GM19035 (cell line): ENCODE measurements around the gene IL17RA.

Experiments
- ATAC-seq: cut with Tn5 transposase; IDR thresholded peaks from one replicate; pipeline ENCODE4 v1.9.1; 2021; ENCODE audit not compliant: unreplicated experiment

The IL17RA gene

DNA sequence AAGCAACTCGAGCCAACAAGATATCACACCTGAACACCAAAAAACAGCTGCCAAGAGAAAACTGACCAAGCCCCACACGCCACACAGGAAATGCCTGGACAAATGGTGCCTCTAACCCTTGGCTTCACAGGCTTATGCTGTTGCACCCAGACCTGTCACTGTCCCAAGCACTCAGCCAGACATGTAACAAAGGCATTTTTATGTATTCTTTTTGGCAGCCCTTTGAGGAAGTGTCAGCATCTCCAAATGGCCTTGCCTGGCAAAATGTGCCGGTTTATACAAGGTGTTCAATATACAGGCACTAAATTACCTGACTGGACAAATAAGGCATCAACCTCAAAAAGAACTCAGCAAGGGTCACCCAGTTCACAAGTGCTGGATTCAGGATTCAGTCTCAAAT lies 68.2 kb downstream of the IL17RA start:
- no peak for ATAC-seq

DNA sequence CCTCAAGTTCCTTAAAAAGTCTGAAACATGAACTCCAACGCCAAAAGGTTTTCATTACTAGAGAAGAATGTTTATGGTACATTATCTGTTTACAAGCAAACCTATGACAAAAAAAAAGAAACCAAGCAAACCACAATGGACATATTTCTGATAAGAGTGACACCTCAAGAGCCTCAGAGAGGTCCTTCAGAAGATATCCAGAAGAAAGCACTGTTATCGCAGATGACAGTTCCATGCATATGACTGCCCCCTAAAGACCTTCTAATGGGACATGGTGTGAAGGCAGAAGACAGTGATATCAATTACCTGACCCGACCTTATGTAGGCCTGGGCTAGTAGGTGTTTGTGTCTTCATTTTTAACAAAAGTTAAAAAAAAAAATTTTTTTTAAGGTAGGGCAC lies 71.1 kb downstream of the IL17RA start:
- ATAC-seq, result no peak

DNA sequence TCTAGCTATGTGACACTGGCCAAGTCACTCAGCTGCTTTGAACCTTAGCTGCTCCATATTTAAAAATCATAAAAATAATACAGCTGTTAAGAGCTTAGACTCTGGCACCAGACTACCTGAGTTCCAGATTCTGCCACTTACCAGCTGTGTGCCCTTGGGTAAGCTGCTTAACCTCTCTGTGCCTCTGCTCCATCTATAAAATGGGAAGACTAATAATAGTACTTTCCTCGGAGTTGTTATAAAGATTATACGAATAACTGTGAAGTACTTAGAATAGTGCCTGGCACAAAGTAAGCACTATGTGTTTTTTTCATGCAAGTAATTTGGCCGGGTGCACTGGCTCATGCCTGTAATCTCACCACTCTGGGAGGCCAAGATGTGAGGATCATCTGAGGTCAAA lies 72.9 kb downstream of the IL17RA start:
- ATAC-seq, result no peak

DNA sequence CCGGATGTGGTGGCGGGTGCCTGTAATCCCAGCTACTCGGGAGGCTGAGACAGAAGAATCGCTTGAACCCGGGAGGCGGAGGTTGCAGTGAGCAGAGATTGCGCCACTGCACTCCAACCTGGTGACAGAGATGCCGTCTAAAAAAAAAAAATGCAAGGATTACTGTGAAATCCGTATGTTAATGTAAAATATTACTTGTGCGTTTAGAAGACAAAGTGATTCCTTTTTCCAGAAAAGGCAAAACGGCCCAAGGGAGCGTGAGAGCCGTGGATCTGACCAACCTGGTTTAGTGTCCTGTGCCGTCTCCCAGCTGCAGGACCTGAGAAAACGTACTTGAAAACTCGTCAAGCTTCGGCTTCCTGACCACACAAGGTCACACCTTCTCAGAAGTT lies 73.4 kb downstream of the IL17RA start:
- ATAC-seq, result no peak

DNA sequence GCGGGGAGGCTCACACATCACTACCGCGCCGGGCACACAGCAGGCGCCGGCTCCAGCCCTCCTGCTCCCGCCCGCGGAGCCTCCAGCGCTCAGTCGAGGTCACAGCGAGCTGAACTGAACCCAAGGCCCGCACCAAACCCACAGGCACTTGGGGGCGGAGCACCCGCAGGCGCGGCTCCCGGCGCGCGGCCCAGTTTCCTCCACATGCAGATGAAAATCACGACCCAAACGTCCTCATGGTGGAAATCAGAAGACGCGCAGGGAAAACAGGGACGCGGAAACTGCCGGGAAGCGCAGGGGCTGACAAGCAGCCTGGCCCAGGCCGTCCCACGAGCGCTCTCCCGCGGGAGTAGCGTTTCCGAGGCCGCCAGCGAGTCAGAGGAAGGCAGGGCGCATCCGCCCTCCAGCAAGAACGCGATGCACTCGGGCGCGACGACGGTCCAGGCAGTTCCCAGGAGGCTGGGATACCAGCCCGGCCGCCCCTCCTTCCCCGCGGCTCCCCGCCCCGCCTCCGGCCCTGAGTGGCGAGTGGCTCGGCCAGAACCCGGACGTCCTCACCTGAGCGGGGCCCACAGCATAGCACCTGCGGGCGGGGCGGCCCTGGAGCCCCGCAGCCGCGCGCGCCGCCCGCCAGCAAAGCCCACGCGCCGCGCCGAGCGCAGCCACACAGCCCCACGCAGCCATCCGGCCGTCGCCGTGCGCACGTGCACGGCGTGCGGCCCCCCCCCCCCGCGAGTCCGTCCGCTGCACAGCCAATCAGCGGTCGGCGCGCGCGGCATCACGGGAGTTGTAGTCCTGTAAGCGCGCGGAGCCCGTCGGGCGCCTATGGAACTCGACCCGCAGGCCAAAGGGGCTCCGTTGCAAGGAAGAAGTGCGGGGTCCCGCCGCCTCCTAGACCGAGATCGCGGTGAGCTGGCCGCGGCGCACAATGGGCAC lies 74.0 kb downstream of the IL17RA start, which contains the start of gene HDHD5:
Gene HDHD5, minus strand, starts transcription at position 710 of the 936 bp plus-strand sequence. Its CDS starts 26 bp downstream, at position 684.
- ATAC-seq, result peak; percentile 72

DNA sequence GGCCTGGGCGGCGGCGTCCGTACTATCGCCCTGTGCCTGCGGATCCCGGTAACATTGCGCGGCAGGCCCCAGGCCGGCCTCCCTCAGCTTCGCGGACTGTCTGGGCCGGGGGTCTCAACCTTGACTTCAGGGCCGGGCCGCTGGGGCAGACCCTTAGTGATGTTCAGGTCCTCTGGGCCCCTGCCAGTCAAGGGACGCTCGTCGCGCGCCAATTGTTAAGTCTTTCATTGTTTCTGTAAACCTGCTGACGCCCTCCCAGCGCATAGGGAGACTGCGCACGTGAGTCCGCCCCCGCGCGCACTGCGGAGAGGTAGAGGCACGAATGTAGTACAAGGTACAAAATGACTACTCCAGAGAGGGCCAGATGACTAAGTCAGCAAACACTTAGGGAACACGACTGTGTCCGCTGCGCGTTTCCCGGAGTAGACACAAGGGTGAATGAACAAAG lies 74.7 kb downstream of the IL17RA start:
- ATAC-seq, result peak; percentile 35

DNA sequence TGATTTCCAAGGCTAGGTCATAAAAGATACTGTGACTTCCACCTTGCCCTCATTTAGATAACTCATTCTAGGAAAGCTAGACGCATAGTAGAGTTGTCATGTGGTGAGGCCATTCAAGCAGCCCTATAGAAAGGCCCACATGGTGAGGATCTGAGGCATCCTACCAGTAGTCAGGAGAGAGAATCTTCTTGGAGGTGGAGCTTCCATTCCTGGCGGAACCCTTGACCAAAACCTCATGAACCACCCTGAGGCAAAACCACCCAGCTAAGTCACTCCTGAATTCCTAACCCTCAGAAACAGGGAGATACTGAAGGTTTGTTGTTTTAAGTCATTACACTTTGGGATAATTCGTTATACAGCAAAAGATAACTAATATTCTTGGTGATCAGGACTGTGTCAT lies 77.2 kb downstream of the IL17RA start:
- ATAC-seq, result no peak

DNA sequence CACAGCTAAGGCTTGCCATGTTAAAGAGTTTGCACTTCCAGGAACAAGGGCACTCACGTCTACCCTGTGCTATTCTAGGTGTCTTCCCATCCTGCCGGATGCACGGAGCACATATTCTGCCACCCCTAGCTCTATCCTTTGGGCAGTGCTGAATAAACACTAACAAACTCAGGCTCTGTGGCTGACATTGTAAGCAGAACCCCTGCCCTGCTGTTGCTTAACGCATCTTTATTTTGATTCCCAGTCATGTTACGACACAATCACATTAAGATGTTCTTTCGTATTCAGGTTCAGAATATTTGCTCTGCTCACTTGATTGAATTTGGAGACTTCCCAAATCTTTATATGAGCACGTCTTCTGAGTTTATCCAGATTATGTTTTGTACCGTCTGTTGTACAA lies 77.9 kb downstream of the IL17RA start:
- no peak for ATAC-seq

DNA sequence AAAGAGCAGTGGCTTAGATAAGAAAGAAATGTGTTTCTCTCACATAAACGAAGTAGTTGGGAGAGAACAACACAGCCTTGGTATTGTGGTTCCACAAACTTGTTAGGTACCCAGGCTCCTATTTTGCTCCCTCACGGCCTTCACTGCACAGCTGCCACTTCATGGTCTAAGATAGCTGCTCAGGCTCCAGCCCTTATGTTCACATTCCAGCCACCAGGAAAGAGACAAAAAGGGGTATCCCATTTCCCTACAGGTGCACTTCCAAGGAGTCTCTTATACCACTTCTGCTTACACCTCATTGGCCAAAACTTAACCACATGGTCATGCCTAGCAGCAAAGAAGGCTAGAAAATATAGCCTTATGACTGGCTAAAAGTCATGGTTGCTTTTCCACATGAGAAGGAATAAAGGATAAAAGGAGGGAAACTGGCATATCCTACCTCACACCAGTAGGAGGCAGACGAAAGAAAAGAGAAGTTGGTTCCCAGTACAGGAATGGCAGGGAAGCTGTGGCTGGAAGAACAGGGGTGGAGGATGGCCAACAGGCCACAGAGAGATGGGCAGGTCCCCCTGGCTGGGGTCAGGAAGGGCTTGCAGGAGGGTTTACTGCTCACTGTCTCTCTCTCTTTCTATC lies 79.7 kb downstream of the IL17RA start:
- no peak for ATAC-seq
